GM21381 (cell line): ENCODE results near the gene SORL1.
"Not testable (repeated sequence)": the region's sequence is repeated elsewhere in the genome, so short reads cannot be mapped to it uniquely, and the experiment has no call there.

Experiments used
- ATAC-seq: cut with Tn5 transposase; IDR thresholded peaks from one replicate; pipeline ENCODE4 v1.9.1; 2021; ENCODE audit warnings: mild to moderate bottlenecking, moderate library complexity; ENCODE audit not compliant: unreplicated experiment

SORL1 gene

GRCh38 chr11:121451986-121452608 lies at the start of gene SORL1:
Gene SORL1, plus strand, starts transcription at chr11:121452314. Its CDS starts 18 bp downstream, at chr11:121452332.
- peak; percentile 65 for ATAC-seq

DNA sequence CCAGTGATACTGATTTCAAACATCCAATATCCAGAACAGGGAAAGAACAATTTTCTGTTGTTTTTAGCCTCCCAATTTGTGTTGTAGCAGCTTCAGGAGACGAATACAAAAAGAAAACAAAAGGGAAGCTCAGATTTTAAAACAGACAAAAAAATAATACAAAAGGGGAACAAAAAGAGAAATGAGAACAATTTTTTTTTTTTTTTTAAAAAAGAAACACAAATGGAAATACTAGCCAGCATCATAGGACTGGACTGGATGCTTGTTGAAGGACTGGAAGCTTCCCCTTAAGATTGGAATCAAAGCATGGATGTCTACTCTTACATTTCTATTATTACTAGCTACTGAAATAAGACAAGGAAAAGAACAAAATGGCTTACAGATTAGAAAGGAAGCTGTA lies 46.5 kb upstream of the SORL1 start:
- ATAC-seq, result no peak

GRCh38 chr11:121406291-121406690 lies 45.8 kb upstream of the SORL1 start:
- ATAC-seq, result no peak

- ATAC-seq, result no peak
Observed at GRCh38 chr11:121408830-121409229, 43.3 kb upstream of the SORL1 start.

- ATAC-seq, result not testable (repeated sequence)
Observed at GRCh38 chr11:121410041-121410440, 42.1 kb upstream of the SORL1 start.

DNA sequence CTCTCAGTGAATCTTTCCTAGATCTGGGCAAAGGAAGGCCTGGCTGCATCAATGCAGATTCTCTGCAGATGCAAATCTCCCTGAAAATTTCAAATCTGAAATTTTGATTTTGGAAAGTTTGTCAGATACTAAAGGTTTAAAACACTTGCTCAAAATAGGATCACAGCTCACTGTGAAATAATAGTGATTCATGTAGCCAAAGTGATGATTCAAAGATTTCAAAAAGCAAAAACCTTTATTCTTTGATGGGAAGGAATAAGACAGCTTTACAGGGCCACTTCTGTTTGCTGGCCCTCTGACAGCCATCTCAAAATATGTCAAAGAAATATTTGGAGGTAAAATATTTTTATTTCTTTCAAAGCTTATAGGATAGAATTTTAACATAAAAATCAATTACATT lies 40.8 kb upstream of the SORL1 start:
- not testable (repeated sequence) for ATAC-seq

DNA sequence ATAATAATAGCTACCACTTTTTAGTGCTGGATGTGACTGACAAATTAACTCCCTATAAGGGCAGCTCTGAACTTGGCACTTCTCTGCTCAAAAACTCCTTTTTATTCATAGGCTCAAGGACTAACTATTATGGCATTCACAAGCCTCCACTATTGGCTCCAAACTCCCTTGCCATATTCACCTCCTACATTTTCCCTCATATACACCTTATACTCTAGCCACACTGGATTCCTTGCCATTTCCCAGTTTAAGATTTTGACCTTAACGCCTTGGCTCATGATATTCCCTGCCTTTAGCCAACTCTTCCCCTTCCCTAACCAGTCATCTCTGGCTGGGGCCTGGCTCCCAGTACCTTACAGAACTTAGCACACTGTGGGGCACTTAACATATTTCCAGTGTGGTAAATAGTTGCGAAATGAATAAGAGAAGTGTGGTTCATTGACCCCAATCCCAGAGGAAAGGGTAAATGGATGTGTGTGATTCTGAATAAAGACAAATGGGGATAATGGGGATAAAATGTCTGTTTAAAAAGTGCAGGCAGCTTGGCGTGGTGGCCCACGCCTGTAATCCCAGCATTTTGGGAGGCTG lies 40.0 kb upstream of the SORL1 start:
- no peak for ATAC-seq

DNA sequence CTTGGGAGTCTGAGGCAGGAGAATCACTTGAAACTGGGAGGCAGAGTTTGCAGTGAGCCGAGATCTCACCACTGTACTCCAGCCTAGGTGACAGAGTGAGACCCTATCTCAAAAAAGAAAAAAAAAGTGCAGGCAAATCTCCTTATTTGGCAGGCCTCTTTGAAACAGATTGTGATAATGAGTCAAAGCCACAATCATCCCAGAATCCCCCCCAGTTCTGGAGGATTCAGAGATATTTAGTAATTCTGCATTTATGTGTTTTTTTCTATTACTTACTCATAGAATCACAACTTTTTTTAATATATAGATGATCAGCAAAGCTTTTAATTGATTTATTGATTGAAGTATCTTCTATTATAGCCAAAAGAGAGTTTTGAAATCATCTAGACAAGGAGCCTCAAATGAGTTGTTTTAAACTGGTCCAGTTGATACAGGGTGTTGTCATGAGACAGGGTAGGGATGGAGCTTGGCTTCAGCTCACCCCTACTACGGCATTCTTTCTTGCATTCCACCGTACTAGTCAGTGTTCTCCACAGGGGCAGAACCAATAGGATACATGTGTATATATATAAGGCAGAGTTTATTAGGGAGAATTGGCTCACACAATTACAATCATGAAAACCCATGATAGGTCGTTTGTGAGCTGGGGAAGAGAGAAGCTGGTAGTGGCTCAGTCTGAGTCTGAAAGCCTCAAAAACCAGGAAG lies 39.3 kb upstream of the SORL1 start:
- ATAC-seq, result no peak

DNA sequence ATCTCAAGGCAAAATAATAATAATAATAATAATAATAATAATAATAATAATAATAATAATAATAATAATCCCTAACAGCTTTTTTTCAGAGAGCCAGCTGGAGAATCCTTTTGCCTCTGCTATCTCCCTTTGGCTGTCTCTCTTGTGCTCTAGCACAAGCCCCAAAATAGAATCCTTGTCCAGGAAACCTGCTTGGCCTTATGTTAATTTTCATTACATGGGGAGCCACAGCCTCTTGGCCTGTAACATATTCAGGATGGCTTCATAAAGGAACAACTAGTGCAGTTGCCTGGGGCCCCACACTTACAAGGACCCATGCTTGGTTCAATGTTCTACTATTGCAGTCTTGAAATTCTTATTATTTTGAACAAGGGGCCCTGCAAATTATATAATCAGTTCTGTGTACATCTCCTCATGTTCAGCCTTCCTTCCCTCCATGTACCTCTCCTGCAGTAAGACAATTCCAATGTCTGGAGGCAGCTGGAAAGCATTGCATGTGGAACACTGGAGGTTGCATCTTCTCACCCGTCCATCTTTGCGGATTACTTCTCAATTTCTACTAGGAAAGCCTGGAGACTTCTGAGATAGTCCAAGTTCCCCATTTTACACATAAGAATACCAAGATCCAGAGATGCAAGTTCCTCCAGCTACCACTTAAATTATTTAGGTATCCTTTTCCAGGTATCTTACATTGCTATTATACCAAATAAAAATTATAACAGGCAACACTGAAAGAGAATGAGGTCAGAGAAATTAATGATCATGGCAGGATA lies 37.8 kb upstream of the SORL1 start:
- no peak for ATAC-seq

GRCh38 chr11:121415856-121416255 lies 36.3 kb upstream of the SORL1 start:
- ATAC-seq, result no peak

DNA sequence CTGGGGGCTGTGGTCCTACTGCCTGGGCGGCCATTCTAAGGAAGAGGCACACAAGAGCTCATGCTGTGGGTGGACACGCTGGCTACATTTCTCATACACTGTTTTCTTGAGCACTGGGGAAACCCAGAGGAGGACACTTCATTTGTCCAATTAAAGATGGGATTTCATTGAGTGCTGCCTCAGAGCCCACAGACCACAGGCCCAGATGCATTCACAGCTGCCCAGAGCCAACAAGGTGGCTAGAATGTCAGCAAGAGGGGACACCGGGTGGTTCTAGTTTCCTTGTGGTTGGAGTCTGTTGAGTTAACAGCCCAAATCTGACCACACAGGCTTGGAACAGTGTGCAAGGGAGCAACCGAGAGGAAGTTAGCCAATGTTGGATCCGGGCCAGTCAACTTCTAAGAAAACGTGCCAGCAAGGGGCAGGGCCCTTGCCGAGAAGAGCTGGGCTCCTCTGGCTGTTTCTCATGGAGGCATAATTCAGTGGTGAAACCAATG lies 35.0 kb upstream of the SORL1 start:
- ATAC-seq, result peak; percentile 65

GRCh38 chr11:121417607-121418006 lies 34.5 kb upstream of the SORL1 start:
- no peak for ATAC-seq

- no peak for ATAC-seq
Observed at GRCh38 chr11:121418625-121419114, 33.4 kb upstream of the SORL1 start.

DNA sequence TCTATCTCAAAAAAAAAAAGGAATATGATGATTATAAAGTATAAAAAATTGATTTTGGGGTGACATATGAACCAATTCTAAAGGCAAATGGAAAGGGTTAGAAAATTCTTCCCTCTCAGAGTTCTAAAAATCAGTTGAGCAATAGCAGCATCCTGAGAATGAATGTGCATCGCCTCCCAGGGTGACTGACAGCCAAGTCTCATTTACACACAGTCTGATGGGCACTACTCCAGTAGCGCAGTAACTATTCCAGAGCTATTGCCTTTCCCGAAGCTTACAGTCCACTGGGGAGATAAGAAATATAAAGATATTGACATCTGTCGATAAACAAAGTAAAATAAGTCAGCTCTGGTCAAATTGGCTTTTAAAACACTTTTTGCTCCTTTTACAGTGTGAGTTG lies 32.3 kb upstream of the SORL1 start:
- ATAC-seq, result no peak

DNA sequence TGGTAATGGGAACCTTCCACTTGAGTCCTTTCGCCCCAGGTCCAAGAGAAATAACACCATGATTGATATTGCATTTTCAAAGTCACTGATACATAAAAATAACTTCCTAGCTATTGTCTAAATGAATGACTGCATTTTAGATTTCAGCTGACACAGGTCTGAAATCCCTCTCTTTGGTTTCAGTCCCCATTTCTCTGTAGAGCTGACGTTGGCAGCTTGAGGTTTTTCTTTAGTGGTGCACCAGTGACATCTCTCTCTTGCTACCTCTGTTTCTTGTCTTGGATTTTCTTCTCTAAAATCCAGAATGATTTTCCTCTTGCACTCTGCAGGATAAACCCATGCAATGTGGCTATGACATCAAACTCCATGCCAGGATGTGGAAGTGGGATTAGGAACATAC lies 31.7 kb upstream of the SORL1 start:
- ATAC-seq, result no peak

DNA sequence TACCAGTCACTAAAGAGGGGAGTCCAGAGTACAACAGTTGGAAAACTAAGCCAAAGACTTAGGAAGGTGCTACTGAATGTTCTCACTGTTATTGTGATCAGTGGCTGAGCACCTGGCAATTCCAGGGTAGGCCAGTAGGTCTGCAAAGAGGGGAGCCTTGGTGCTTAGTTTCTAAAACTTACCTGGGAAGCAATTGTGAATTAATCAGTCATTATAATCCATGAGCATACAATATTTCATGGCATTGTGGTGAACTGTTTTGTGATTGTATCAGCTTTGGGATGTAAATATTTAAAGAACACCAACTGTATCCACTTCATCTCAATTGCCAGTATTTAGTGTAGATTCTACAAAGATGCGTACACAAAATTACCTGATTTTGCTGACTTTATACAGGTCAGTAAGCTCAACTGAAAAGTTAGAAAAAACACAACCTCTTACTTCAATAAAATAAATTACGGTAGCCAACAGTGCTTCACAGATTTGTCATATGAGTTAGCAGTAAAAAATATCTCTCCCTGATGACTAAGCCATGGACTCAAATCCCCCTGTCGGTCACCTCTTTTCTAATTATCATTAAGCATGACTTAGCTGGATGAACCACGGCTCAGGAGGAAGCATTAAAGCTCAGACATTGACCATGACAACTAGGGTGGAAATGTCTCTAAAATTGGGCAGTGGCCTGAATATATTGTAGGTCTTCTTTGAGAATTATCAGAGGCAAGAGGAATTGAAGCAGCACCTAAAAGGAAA lies 30.8 kb upstream of the SORL1 start:
- ATAC-seq, result no peak

DNA sequence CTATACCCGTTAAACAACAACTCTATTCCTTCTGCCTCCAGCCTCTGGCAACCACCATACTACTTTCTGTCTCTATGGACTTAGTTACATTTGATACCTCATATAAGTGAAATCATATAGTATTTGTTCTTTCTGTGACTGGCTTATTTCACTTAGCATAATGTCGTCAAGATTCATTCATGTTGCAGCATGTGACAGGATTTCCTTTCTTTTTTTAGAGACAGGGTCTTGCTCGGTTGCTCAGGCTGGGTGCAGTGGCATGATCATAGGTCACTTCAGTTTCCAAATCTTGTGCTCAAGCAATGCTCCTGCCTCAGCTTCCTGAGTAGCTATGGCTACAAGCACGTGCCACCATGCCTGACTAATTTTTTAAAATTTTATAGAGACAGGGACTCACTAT lies 29.4 kb upstream of the SORL1 start:
- no peak for ATAC-seq

- ATAC-seq, result no peak
Observed at GRCh38 chr11:121425828-121426227, 26.3 kb upstream of the SORL1 start.

GRCh38 chr11:121426476-121427399 lies 25.4 kb upstream of the SORL1 start:
- ATAC-seq, result peak; percentile 50

GRCh38 chr11:121427400-121427744 lies 24.7 kb upstream of the SORL1 start:
- no peak for ATAC-seq
